ENCODE results near the gene STX11. TPM values are rescaled to one million over a fixed set of nuclear protein-coding genes. Genes with fewer than 3 reads are reported as not detected.

Gene STX11
- total RNA-seq, 1 experiment from 2014 or later: 0.17 TPM

GRCh38 chr6:144153971-144154370 lies 3.7 kb downstream of the STX11 start (continued):
- TF ChIP-seq CTCF (IDR thresholded peaks at IDR 0.05) (no peak), PRRX2 (CRISPR knock-in tag; IDR thresholded peaks at IDR 0.05) (no peak)

GRCh38 chr6:144155529-144155928 lies 5.2 kb downstream of the STX11 start:
- no peak overlapping the region for H3K4me3 Mint-ChIP-seq
- peaks cover 28% of the 10 kb centered on the region for H3K27me3 Mint-ChIP-seq (ENCODE audit: low read depth)
- ATAC-seq (no peak), DNase-seq (ENCODE audit: low spot score) (no peak)
- CTCF ChIA-PET: interaction anchor here (0.6 to 0.7 kb wide), 3 partner anchors 28 to 1479 kb away, joined by 3 to 5 read pairs (median 3); no protein-coding TSS in a partner anchor
- POLR2A ChIA-PET: no interaction called here
- TF ChIP-seq HMGXB4 (CRISPR knock-in tag; IDR thresholded peaks at IDR 0.05) (no peak), ZNF263 (CRISPR knock-in tag; IDR thresholded peaks at IDR 0.05; ENCODE audit: low read depth) (no peak), ETV6 (CRISPR knock-in tag; IDR thresholded peaks at IDR 0.05) (no peak), ZNF138 (CRISPR knock-in tag; conservative IDR thresholded peaks at IDR 0.05) (no peak), NR1H2 (CRISPR knock-in tag; IDR thresholded peaks at IDR 0.05) (no peak), GRHL2 (CRISPR knock-in tag; IDR thresholded peaks at IDR 0.05; ENCODE audit: insufficient replicate concordance, severe bottlenecking) (no peak), TEAD4 (CRISPR knock-in tag; IDR thresholded peaks at IDR 0.05) (no peak), JAZF1 (CRISPR knock-in tag; IDR thresholded peaks at IDR 0.05) (no peak), ZNF232 (CRISPR knock-in tag; IDR thresholded peaks at IDR 0.05) (no peak), ZNF317 (CRISPR knock-in tag; IDR thresholded peaks at IDR 0.05; ENCODE audit: borderline replicate concordance, low read depth) (no peak), OVOL2 (CRISPR knock-in tag; IDR thresholded peaks at IDR 0.05; ENCODE audit: borderline replicate concordance) (no peak), PREB (CRISPR knock-in tag; IDR thresholded peaks at IDR 0.05; ENCODE audit: borderline replicate concordance) (no peak), ZNF423 (CRISPR knock-in tag; IDR thresholded peaks at IDR 0.05) (no peak), CDX4 (CRISPR knock-in tag; IDR thresholded peaks at IDR 0.05; ENCODE audit: borderline replicate concordance) (no peak), PRDM15 (CRISPR knock-in tag; IDR thresholded peaks at IDR 0.05) (no peak), AR (CRISPR knock-in tag; IDR thresholded peaks at IDR 0.05) (no peak), ZNF512 (CRISPR knock-in tag; IDR thresholded peaks at IDR 0.05; ENCODE audit: borderline replicate concordance) (no peak), TEAD1 (CRISPR knock-in tag; IDR thresholded peaks at IDR 0.05) (no peak)
- no peak overlapping the region for H3K27ac Mint-ChIP-seq
- H3K9me3 Mint-ChIP-seq: no peaks in the 10 kb centered on the region
- H3K36me3 Mint-ChIP-seq: no peaks in the 10 kb centered on the region
- peaks cover 23% of the 10 kb centered on the region for H3K4me1 Mint-ChIP-seq
